Esophagus muscularis mucosa (tissue), 4 donors: ENCODE results near the gene SEC14L1.

ENCODE experiments used
- EP300 ChIP-seq: sonication (generic); formaldehyde crosslinking; IDR thresholded peaks from one replicate; pipeline ENCODE4 v1.6.1; 2017; ENCODE audit warnings: antibody characterized with exemption
- POLR2A ChIP-seq: fragments of 450-650 bp; IDR thresholded peaks from one replicate; pipeline ENCODE4 v1.6.1; 2017; ENCODE audit warnings: antibody characterized with exemption, moderate library complexity, mild to moderate bottlenecking, low read depth
- POLR2AphosphoS5 ChIP-seq, 2 donors: sonication (generic); formaldehyde crosslinking; IDR thresholded peaks; one replicate each; pipeline ENCODE4 v1.6.1; 2017; ENCODE audit warnings: antibody characterized with exemption in 2 of 2
- TF ChIP-seq, protein P1 (sequence below), 3 experiments: fragments of 200-600 bp in 2 of 3; fragments of 450-650 bp in 1 of 3; sonication (generic) in 2 of 3; IDR thresholded peaks; one replicate each; pipeline ENCODE4 v1.5.1; 2017 to 2019; ENCODE audit warnings: antibody characterized with exemption in 3 of 3, mild to moderate bottlenecking in 2 of 3, moderate library complexity in 1 of 3

GRCh38 chr17:77119668-77120301 is 21.0 kb upstream of the SEC14L1 start:
- TF ChIP-seq POLR2AphosphoS5 (IDR thresholded peaks at IDR 0.05) (no peak), POLR2A (no peak), EP300 (no peak)
- TF ChIP-seq, protein P1, sequence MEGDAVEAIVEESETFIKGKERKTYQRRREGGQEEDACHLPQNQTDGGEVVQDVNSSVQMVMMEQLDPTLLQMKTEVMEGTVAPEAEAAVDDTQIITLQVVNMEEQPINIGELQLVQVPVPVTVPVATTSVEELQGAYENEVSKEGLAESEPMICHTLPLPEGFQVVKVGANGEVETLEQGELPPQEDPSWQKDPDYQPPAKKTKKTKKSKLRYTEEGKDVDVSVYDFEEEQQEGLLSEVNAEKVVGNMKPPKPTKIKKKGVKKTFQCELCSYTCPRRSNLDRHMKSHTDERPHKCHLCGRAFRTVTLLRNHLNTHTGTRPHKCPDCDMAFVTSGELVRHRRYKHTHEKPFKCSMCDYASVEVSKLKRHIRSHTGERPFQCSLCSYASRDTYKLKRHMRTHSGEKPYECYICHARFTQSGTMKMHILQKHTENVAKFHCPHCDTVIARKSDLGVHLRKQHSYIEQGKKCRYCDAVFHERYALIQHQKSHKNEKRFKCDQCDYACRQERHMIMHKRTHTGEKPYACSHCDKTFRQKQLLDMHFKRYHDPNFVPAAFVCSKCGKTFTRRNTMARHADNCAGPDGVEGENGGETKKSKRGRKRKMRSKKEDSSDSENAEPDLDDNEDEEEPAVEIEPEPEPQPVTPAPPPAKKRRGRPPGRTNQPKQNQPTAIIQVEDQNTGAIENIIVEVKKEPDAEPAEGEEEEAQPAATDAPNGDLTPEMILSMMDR (IDR thresholded peaks at IDR 0.05) = no peak
